WI38 (cell line): ENCODE measurements around the gene FRS3.

Source experiments
- H3K4me3 ChIP-seq: 2 replicates; pipeline ENCODE4 v1.5.1; 2011; ENCODE audit warnings: low read depth, mild to moderate bottlenecking, control low read depth, low read length
- TF ChIP-seq, protein P1 (sequence below): IDR thresholded peaks from 2 replicates; pipeline ENCODE4 v1.5.1; 2012; ENCODE audit warnings: low read depth, mild to moderate bottlenecking, control low read depth, low read length

The FRS3 gene

DNA sequence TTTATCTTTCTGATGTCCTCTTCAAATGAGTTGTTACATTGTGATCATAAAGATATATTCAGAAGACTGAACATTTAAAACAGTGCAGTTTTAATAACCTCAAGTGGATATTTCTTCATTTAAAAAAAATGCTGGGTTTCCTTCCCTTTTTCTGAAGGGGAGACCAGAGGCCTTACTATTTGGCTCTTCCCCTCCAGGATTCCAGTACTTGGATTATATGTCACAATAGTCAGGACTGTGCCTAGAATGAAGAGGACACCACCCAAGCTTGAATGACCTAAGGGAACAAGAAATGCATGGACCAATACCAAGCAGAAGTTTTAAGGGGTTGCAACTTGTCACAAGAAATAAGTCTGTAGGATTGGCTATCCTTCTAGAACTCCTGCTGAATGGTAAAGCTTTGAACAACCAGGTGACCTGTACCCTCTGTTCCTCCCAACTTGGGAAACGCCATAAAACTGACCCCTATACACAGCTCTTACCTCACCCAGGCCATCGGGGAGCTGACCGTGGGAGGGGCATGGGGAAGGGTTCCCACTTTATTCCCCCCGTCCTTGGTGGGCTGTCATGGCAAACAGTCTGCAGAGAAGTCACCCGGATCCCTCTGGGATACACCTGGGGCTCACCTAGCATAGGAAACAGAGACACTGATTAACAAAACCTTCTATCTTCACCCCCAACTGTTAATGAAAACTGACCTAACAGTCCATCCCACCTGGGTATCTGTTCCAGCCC lies 2.0 kb downstream of the FRS3 start:
- TF ChIP-seq, protein P1, sequence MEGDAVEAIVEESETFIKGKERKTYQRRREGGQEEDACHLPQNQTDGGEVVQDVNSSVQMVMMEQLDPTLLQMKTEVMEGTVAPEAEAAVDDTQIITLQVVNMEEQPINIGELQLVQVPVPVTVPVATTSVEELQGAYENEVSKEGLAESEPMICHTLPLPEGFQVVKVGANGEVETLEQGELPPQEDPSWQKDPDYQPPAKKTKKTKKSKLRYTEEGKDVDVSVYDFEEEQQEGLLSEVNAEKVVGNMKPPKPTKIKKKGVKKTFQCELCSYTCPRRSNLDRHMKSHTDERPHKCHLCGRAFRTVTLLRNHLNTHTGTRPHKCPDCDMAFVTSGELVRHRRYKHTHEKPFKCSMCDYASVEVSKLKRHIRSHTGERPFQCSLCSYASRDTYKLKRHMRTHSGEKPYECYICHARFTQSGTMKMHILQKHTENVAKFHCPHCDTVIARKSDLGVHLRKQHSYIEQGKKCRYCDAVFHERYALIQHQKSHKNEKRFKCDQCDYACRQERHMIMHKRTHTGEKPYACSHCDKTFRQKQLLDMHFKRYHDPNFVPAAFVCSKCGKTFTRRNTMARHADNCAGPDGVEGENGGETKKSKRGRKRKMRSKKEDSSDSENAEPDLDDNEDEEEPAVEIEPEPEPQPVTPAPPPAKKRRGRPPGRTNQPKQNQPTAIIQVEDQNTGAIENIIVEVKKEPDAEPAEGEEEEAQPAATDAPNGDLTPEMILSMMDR, result no peak
- no peak overlapping the region for H3K4me3 ChIP-seq

DNA sequence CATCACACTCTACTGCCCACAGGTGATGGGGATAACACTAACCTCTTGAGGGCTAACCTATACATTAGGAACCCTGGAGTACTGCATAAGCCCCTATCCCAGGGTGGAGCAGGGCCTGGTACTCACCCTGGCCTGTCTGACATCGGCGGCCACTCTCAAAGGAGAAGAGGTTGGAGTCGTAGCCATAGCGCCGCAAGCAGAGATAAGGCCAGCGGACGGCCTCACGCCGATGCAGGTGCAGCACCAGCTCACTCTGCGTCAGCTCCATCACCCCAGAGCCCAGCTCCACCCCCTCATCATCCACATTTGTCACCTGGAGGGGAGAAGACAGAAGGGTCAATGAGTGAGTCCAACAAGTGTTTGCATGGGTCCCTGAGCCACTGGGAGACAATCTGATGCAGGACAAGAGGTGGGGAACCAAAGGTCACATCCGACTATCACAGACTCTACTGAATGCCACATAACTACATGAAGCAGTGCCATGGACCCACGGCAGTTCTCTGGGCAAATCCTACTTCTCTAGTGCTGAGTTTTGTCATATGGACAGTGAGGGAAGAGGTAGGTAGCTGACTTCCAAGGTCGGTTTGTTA lies 4.3 kb downstream of the FRS3 start:
- TF ChIP-seq, protein P1, result no peak

DNA sequence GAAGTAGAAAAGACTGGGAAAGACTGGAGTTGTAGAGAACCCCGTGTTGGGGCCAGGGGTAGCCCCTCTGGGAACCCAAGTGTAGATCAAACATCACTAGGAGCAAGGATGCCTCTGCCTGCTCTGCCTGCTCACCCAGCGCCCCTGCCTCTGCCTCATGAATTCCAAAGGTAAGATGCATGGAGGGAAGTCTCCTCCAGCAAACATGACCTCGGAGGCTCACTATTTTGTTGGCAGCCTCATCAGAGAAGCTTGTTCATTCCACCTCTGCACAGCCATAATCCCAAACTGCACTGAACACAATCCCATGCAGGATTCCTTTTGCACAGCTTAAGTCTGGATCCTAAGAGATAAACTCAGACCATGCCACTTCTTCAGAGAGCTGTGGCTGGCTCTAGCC lies 4.9 kb downstream of the FRS3 start:
- no peak overlapping the region for H3K4me3 ChIP-seq
- TF ChIP-seq, protein P1, result no peak

More for the DNA sequence above, 4.3 kb downstream of the FRS3 start:
- no peak overlapping the region for H3K4me3 ChIP-seq

DNA sequence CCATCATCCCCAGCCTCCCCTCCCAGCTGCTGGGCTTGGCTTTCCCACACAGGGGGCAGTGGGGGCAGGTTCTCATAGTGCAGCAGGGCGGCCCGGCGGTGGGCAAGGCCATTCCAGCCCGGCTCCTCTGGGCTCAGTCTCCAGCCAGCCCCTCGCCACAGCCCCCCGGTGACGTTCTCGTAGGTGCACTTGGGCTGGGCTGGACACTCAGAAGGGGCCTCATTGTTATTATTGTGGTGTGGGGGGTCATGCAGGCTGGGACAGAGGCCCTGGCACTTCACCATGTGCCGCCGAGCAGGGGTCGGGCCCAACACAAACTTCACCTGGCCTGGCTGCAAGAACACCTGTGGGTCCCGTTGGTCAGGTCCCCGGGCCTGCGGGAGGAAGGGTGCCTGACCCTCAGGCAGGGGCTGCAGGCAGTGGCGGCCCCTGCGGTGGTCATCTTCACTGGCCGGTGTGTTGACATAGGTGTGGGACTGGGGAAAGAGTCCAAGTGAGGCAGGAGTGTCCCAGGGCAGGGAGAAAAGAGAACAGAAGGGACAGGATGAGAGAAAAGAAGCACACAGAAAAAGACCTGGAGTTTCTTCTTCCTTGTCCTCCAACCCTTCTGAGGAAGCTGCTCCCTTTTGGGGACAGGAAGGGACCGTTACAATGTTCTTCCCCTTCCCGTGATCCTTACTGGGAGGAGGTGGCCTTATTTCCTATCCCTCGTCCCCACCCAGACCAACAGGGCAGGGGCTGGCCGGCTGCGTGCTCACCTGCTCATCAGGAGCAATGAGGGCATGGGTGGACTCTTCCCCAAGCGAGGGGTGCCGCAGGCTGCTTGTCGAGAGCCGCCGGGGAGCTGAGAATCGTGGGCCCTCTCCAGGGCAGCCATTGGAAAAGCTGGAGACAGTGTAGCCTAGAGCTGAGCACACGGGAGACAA lies 8.4 kb downstream of the FRS3 start:
- no peak overlapping the region for H3K4me3 ChIP-seq
- TF ChIP-seq, protein P1, result no peak

DNA sequence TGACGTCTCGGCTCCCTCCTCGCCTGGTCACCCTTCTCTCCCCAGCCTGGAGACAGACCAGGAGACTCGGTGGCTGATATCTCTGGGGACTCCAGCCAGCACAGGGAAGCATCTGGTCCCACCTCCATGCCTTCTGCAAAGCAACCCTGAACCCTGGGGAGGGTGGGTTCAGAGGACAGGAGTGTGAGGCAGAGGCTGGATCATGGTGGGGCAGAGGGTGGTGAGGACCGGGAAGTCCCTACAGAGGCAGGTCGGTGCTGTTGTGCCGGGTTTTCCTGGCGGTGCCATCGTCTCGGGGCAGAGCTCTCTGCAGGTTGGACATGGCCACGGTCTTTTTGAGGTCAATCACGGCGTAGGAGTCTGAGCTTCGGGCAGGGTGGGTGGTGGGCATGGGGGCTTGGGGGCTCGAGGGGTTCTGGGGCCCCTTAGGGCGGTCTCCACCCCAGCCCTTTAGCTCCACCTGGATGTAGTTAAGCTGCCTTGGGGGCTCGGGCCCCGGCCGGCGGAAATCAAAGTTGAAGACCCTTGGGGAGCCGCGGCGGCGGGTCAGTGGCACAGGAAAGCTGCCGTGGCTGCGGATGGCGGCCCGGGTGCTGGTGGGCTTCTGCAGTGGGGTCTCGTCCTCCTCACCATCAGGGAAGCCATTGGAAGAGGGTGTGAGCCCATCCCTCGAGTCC lies 9.2 kb downstream of the FRS3 start:
- TF ChIP-seq, protein P1, result no peak
- no peak overlapping the region for H3K4me3 ChIP-seq

DNA sequence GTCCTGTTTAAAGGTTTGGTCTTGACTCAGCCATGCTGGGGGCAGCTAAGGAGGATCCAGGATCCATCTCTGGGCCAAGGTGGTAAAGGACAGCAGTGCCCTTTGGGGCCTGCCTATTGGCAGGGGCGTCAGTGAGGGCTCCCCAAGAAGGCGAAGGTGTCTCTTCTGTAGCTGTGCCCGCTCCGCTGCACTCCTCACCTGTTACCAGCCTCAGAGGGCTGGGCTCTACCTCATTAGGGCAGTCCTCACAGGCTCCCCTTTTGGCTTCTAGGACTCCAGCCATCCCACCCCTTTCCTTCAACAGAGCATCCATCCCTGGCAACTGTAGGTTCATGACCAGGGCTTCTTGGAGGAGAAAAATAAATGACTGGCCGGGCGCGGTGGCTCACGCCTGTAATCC lies 10.3 kb downstream of the FRS3 start:
- TF ChIP-seq, protein P1, result no peak
- H3K4me3 ChIP-seq, result no peak overlapping the region
